ENCODE results near the gene HTT. TPM values are rescaled to one million over a fixed set of nuclear protein-coding genes. Genes with fewer than 3 reads are reported as not detected.
A peak's percentile ranks its signal among the peaks of the same experiment; 100 is the strongest.

Gene HTT
- total RNA-seq, 2 experiments from 2014 or later: 91.6 to 94.1 TPM

- H3K4me1 Mint-ChIP-seq (ENCODE audit: low read depth): no peaks in the 10 kb centered on the region
- H3K4me3 Mint-ChIP-seq: no peak overlapping the region
- no peaks in the 10 kb centered on the region for H3K9me3 Mint-ChIP-seq
- CTCF ChIA-PET: no interaction called here
- no peak overlapping the region for H3K27ac Mint-ChIP-seq
- peaks cover 1% of the 10 kb centered on the region for H3K36me3 Mint-ChIP-seq (ENCODE audit: low read depth)
- no peaks in the 10 kb centered on the region for H3K27me3 Mint-ChIP-seq (ENCODE audit: low read depth)
- intact Hi-C loops (cut with micrococcal nuclease): no loop called here
- DNase-seq: no peak
Observed at GRCh38 chr4:3250956-3251690, 176.6 kb downstream of the HTT start.

- intact Hi-C loops (cut with micrococcal nuclease): no loop called here
- no peak overlapping the region for H3K27ac Mint-ChIP-seq
- H3K27me3 Mint-ChIP-seq (ENCODE audit: low read depth): no peaks in the 10 kb centered on the region
- H3K4me1 Mint-ChIP-seq (ENCODE audit: low read depth): no peaks in the 10 kb centered on the region
- H3K4me3 Mint-ChIP-seq: no peak overlapping the region
- no peak for DNase-seq
- CTCF ChIA-PET: no interaction called here
- H3K9me3 Mint-ChIP-seq: no peaks in the 10 kb centered on the region
- peaks cover 1% of the 10 kb centered on the region for H3K36me3 Mint-ChIP-seq (ENCODE audit: low read depth)
Observed at GRCh38 chr4:3251691-3252479, 177.4 kb downstream of the HTT start.

GRCh38 chr4:3252480-3252828, 178.0 kb downstream of the HTT start:
- H3K36me3 Mint-ChIP-seq (ENCODE audit: low read depth): peaks cover 1% of the 10 kb centered on the region
- no peaks in the 10 kb centered on the region for H3K27me3 Mint-ChIP-seq (ENCODE audit: low read depth)
- H3K4me3 Mint-ChIP-seq: no peak overlapping the region
- no peak overlapping the region for H3K27ac Mint-ChIP-seq
- intact Hi-C loops (cut with micrococcal nuclease): no loop called here
- H3K4me1 Mint-ChIP-seq (ENCODE audit: low read depth): no peaks in the 10 kb centered on the region
- CTCF ChIA-PET: no interaction called here
- no peak for DNase-seq
- no peaks in the 10 kb centered on the region for H3K9me3 Mint-ChIP-seq

- Mint-ChIP-seq H3K4me1 (ENCODE audit: low read depth) (no peaks in the 10 kb centered on the region), H3K27me3 (ENCODE audit: low read depth) (no peaks in the 10 kb centered on the region), H3K36me3 (ENCODE audit: low read depth) (peaks cover 1% of the 10 kb centered on the region), H3K4me3 (no peak overlapping the region), H3K9me3 (no peaks in the 10 kb centered on the region), H3K27ac (no peak overlapping the region)
- no peak for DNase-seq
- intact Hi-C loops (cut with micrococcal nuclease): no loop called here
- CTCF ChIA-PET: no interaction called here
Observed at GRCh38 chr4:3252831-3253641, 178.6 kb downstream of the HTT start.

GRCh38 chr4:3253808-3254207, 179.3 kb downstream of the HTT start:
- Mint-ChIP-seq H3K27ac (no peak overlapping the region), H3K4me1 (ENCODE audit: low read depth) (no peaks in the 10 kb centered on the region), H3K36me3 (ENCODE audit: low read depth) (peaks cover 1% of the 10 kb centered on the region), H3K9me3 (no peaks in the 10 kb centered on the region), H3K4me3 (no peak overlapping the region), H3K27me3 (ENCODE audit: low read depth) (no peaks in the 10 kb centered on the region)
- intact Hi-C loops (cut with micrococcal nuclease): no loop called here
- CTCF ChIA-PET: no interaction called here
- no peak for DNase-seq

- Mint-ChIP-seq H3K4me1 (ENCODE audit: low read depth) (no peaks in the 10 kb centered on the region), H3K36me3 (ENCODE audit: low read depth) (peaks cover 1% of the 10 kb centered on the region), H3K27ac (no peak overlapping the region), H3K27me3 (ENCODE audit: low read depth) (no peaks in the 10 kb centered on the region), H3K4me3 (no peak overlapping the region), H3K9me3 (no peaks in the 10 kb centered on the region)
- CTCF ChIA-PET: no interaction called here
- intact Hi-C loops (cut with micrococcal nuclease): no loop called here
- peak; percentile 2 for DNase-seq
Observed at GRCh38 chr4:3254302-3255131, 180.0 kb downstream of the HTT start.

- intact Hi-C loops (cut with micrococcal nuclease): no loop called here
- DNase-seq: peak; percentile 1
- Mint-ChIP-seq H3K36me3 (ENCODE audit: low read depth) (peaks cover 1% of the 10 kb centered on the region), H3K4me3 (no peak overlapping the region), H3K9me3 (no peaks in the 10 kb centered on the region), H3K27me3 (ENCODE audit: low read depth) (no peaks in the 10 kb centered on the region), H3K27ac (no peak overlapping the region), H3K4me1 (ENCODE audit: low read depth) (no peaks in the 10 kb centered on the region)
- CTCF ChIA-PET: no interaction called here
Observed at GRCh38 chr4:3255611-3256186, 181.2 kb downstream of the HTT start.

GRCh38 chr4:3256230-3257102, 182.0 kb downstream of the HTT start:
- H3K4me1 Mint-ChIP-seq (ENCODE audit: low read depth): no peaks in the 10 kb centered on the region
- no peak overlapping the region for H3K4me3 Mint-ChIP-seq
- no peaks in the 10 kb centered on the region for H3K9me3 Mint-ChIP-seq
- H3K27ac Mint-ChIP-seq: no peak overlapping the region
- peak; percentile 0 for DNase-seq
- CTCF ChIA-PET: no interaction called here
- intact Hi-C loops (cut with micrococcal nuclease): no loop called here
- H3K36me3 Mint-ChIP-seq (ENCODE audit: low read depth): peaks cover 1% of the 10 kb centered on the region
- no peaks in the 10 kb centered on the region for H3K27me3 Mint-ChIP-seq (ENCODE audit: low read depth)

GRCh38 chr4:3257103-3257555, 182.6 kb downstream of the HTT start:
- CTCF ChIA-PET: no interaction called here
- Mint-ChIP-seq H3K36me3 (ENCODE audit: low read depth) (peaks cover 1% of the 10 kb centered on the region), H3K4me1 (ENCODE audit: low read depth) (no peaks in the 10 kb centered on the region), H3K9me3 (no peaks in the 10 kb centered on the region), H3K4me3 (no peak overlapping the region), H3K27me3 (ENCODE audit: low read depth) (no peaks in the 10 kb centered on the region), H3K27ac (no peak overlapping the region)
- DNase-seq: peak; percentile 1
- intact Hi-C loops (cut with micrococcal nuclease): no loop called here

GRCh38 chr4:3257556-3258482, 183.3 kb downstream of the HTT start:
- Mint-ChIP-seq H3K4me3 (no peak overlapping the region), H3K27ac (no peak overlapping the region), H3K36me3 (ENCODE audit: low read depth) (peaks cover 1% of the 10 kb centered on the region), H3K4me1 (ENCODE audit: low read depth) (no peaks in the 10 kb centered on the region), H3K27me3 (ENCODE audit: low read depth) (no peaks in the 10 kb centered on the region), H3K9me3 (no peaks in the 10 kb centered on the region)
- intact Hi-C loops (cut with micrococcal nuclease): no loop called here
- DNase-seq: peak; percentile 3
- CTCF ChIA-PET: interaction anchor here (0.6 to 1.0 kb wide), 2 partner anchors 222 to 1086 kb away, joined by 3 read pairs; no protein-coding TSS in a partner anchor

Data from activated naive CD4-positive, alpha-beta T cell treated with anti-CD3 and anti-CD28 coated beads for 36 hours (primary cell).